Uterus (tissue), 4 donors: Measurements from ENCODE around the gene PKD2L2. TPM values are rescaled to one million over a fixed set of nuclear protein-coding genes. Genes with fewer than 3 reads are reported as not detected.
"Not testable (repeated sequence)": the region's sequence is repeated elsewhere in the genome, so short reads cannot be mapped to it uniquely, and the experiment has no call there.

ENCODE experiments used
- DNase-seq, 2 donors: peaks; one replicate each; pipeline ENCODE4 v3.0.0-alpha.2; 2019 to 2020
- H3K27ac ChIP-seq, 2 donors: fragments of 200-600 bp; sonication (generic); 1 replicate in 1 of 2; 2 replicates in 1 of 2; pipeline ENCODE4 v1.5.1; 2016 to 2018
- H3K27me3 ChIP-seq, 2 donors: fragments of 200-600 bp; sonication (generic); one replicate each; pipeline ENCODE4 v1.5.1; 2018 to 2019; ENCODE audit warnings: control low read depth in 1 of 2
- H3K36me3 ChIP-seq, 2 donors: fragments of 200-600 bp; sonication (generic); one replicate each; pipeline ENCODE4 v1.5.1; 2019; ENCODE audit warnings: control low read depth in 1 of 2
- H3K4me1 ChIP-seq, 2 donors: fragments of 200-600 bp; sonication (generic); one replicate each; pipeline ENCODE4 v1.5.1; 2018 to 2019; ENCODE audit warnings: control low read depth in 1 of 2
- H3K4me3 ChIP-seq, 2 donors: fragments of 200-600 bp; sonication (generic); 1 replicate in 1 of 2; 2 replicates in 1 of 2; pipeline ENCODE4 v1.5.1; 2018 to 2019; ENCODE audit warnings: mild to moderate bottlenecking in 1 of 2
- H3K9me3 ChIP-seq, 2 donors: fragments of 200-600 bp; sonication (generic); one replicate each; pipeline ENCODE4 v1.5.1; 2019; ENCODE audit warnings: control low read depth in 1 of 2
- POLR2A ChIP-seq, 2 donors: fragments of 450-650 bp; IDR thresholded peaks; one replicate each; pipeline ENCODE4 v1.6.1; 2016; ENCODE audit warnings: antibody characterized with exemption in 2 of 2, mild to moderate bottlenecking in 1 of 2, moderate library complexity in 1 of 2
- intact Hi-C: fragments of 100-400 bp; cut with DNase I; formaldehyde crosslinking; loops from one replicate; pipeline ENCODE4 v1.15.1; 2023; ENCODE audit warnings: low total_unique reads
- total RNA-seq, 4 donors: library from RNA; depleted of rRNA in 3 of 4; stranded (reverse); fragments of >200 nt in 3 of 4; gene quantifications; one replicate each; pipeline versions ENCODE4 v1.1.0 to v1.2.4, GENCODE V29; 2014 to 2023
- TF ChIP-seq, protein P1 (sequence below), 4 experiments: fragments of 200-600 bp in 2 of 4; fragments of 450-650 bp in 2 of 4; sonication (generic) in 2 of 4; IDR thresholded peaks; one replicate each; pipeline ENCODE4 v1.5.1; 2016 to 2019; ENCODE audit warnings: antibody characterized with exemption in 4 of 4, mild to moderate bottlenecking in 2 of 4, moderate library complexity in 1 of 4
- donor health status: DM: yes; HTN: yes; CAD: no.

Gene PKD2L2
- total RNA-seq, 4 donors from 2014 or later = not detected

DNA sequence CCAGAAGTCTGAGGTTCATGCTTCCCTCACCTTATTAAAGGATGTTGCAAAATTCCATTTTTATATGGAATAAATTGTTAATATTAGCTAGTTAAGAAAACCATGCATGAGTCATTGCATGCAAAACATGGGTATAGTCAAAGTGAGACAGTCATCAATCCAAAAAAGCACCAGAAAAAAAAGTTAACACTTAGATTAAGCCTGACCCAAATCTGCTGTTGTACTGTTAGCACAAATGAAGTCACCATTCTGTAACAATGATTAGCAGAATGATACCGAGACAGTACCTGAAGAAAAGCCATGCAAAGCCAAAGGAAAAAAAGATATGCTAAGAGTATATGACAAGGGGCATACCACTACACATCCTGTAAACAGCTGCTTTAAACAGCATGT, 49.5 kb downstream of the PKD2L2 start:
- DNase-seq = no peak
- H3K9me3 ChIP-seq = no peaks in the 10 kb centered on the region
- H3K27me3 ChIP-seq = no peaks in the 10 kb centered on the region
- intact Hi-C loops = no loop called here
- H3K4me3 ChIP-seq = no peak overlapping the region
- no peaks in the 10 kb centered on the region for H3K36me3 ChIP-seq
- H3K27ac ChIP-seq = no peak overlapping the region
- no peaks in the 10 kb centered on the region for H3K4me1 ChIP-seq
- TF ChIP-seq, protein P1, sequence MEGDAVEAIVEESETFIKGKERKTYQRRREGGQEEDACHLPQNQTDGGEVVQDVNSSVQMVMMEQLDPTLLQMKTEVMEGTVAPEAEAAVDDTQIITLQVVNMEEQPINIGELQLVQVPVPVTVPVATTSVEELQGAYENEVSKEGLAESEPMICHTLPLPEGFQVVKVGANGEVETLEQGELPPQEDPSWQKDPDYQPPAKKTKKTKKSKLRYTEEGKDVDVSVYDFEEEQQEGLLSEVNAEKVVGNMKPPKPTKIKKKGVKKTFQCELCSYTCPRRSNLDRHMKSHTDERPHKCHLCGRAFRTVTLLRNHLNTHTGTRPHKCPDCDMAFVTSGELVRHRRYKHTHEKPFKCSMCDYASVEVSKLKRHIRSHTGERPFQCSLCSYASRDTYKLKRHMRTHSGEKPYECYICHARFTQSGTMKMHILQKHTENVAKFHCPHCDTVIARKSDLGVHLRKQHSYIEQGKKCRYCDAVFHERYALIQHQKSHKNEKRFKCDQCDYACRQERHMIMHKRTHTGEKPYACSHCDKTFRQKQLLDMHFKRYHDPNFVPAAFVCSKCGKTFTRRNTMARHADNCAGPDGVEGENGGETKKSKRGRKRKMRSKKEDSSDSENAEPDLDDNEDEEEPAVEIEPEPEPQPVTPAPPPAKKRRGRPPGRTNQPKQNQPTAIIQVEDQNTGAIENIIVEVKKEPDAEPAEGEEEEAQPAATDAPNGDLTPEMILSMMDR (IDR thresholded peaks at IDR 0.05) = no peak
- TF ChIP-seq POLR2A (IDR thresholded peaks at IDR 0.05) = no peak

- DNase-seq = no peak
- H3K4me3 ChIP-seq = no peak overlapping the region
- H3K9me3 ChIP-seq = no peaks in the 10 kb centered on the region
- intact Hi-C loops = no loop called here
- H3K36me3 ChIP-seq = no peaks in the 10 kb centered on the region
- H3K27me3 ChIP-seq = no peaks in the 10 kb centered on the region
- H3K27ac ChIP-seq = no peak overlapping the region
- TF ChIP-seq, protein P1 (IDR thresholded peaks at IDR 0.05) = no peak
- no peak for TF ChIP-seq POLR2A (IDR thresholded peaks at IDR 0.05)
- no peaks in the 10 kb centered on the region for H3K4me1 ChIP-seq
Observed at GRCh38 chr5:137939331-137939730, 50.1 kb downstream of the PKD2L2 start.

DNA sequence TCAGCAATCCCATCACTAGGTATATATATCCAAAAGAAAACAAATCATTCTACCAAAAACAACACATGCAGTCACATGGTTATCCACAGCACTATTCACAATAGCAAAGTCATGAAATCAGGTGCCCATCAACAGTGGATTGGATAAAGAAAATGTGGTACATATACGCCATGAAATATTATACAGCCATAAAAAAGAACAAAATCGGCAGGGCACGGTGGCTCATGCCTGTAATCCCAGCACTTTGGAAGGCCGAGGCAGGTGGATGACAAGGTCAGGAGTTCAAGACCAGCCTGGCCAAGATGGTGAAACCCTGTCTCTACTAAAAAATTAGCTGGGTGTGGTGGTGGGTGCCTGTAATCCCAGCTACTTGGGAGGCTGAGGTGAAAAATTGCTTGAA, 55.0 kb downstream of the PKD2L2 start:
- H3K4me3 ChIP-seq, intact Hi-C loops, H3K27me3 ChIP-seq, H3K9me3 ChIP-seq, H3K27ac ChIP-seq, H3K4me1 ChIP-seq, H3K36me3 ChIP-seq, DNase-seq: not testable (repeated sequence)

DNA sequence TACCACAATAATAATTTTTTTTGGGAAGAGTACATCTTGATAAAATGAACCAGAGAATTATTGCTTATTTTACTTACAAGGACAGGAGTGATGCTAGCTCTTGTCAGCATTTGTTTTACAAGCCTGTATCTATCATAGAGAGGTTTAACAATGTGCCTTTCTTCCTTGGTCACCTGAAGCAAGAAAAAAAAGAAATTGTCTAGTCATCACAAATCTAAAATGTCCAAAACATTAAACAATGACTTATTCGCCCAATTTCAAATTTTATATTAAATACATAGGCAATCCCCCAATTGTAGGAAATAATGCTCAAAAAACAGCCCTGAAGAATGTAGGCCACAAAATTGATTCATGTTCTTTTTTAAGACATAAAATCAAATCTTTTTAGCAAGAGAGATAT, 56.6 kb downstream of the PKD2L2 start:
- no peaks in the 10 kb centered on the region for H3K36me3 ChIP-seq
- TF ChIP-seq POLR2A (IDR thresholded peaks at IDR 0.05) = no peak
- TF ChIP-seq, protein P1 (IDR thresholded peaks at IDR 0.05) = no peak
- no peaks in the 10 kb centered on the region for H3K4me1 ChIP-seq
- no peak overlapping the region for H3K27ac ChIP-seq
- H3K4me3 ChIP-seq = no peak overlapping the region
- intact Hi-C loops = no loop called here
- no peaks in the 10 kb centered on the region for H3K9me3 ChIP-seq
- DNase-seq = no peak
- no peaks in the 10 kb centered on the region for H3K27me3 ChIP-seq

- TF ChIP-seq POLR2A (IDR thresholded peaks at IDR 0.05) = no peak
- TF ChIP-seq, protein P1 (IDR thresholded peaks at IDR 0.05) = peak in 1 of 4 experiments; percentile 1
- Histone ChIP-seq H3K4me1 (no peaks in the 10 kb centered on the region), H3K4me3 (no peak overlapping the region), H3K9me3 (no peaks in the 10 kb centered on the region), H3K27ac (peak overlapping the region; percentile 67 to 81), H3K36me3 (no peaks in the 10 kb centered on the region), H3K27me3 (no peaks in the 10 kb centered on the region)
- peak; percentile 61 to 81 for DNase-seq
- intact Hi-C loops = no loop called here
Observed at GRCh38 chr5:137954131-137954879, 65.0 kb downstream of the PKD2L2 start.
